Measurements from ENCODE around the gene ZNF185.

Gene ZNF185

DNA sequence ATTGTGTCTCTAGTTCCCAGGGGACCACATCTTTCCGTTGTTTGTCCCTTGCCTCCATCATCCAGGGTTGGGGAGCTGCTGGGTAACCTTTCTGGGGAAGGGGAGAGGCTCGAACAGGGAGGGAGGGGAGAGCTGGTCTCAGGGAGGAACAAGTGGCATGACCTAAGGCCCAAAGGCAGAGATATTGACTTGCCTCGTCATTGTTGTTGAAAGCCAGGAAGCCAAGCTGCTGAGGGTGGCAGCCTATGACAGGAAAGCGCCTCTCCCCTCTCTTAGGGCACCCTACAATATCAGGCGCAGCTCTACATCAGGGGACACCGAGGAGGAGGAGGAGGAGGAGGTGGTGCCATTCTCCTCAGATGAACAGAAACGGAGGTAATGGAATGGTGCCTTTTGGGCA lies 20.8 kb downstream of the ZNF185 start:
- no peak for DNase-seq

DNA sequence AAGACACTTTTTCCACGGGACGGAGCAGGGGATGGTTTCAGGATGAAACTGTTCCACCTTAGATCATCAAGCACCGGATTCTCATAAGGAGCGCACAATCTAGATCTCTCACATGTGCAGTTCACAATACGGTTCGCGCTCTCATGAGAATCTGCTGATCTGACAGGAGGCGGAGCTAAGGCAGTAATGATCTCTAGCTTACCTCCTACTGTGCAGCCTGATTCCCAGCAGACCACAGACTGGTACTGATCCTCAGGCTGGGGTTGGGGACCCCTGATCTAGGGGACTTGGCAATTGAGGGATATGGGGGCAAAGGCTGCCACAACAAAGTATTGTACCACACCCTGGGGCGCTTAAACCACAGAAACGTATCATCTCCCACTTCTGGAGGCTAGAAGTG lies 25.7 kb downstream of the ZNF185 start:
- no peak for DNase-seq

DNA sequence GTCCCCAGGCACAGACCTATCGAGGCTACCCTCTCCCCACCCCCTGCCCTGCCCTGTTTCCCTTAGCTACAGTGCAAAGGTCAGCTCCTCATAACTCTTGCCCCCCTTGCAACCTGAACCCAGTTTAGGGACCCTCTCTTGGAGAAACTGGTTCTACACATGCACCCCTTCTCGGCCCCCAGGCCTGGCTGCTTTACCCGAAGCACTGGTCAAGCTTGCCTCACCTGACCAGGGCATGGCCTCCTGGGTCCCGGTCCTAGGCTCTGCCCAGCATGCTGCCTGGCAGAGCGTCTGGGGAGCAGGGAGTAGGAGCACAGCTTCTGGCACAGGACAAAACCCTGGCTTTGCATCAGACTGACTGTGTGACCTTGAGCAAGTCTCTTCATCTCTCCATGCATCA lies 28.0 kb downstream of the ZNF185 start:
- DNase-seq: no peak

DNA sequence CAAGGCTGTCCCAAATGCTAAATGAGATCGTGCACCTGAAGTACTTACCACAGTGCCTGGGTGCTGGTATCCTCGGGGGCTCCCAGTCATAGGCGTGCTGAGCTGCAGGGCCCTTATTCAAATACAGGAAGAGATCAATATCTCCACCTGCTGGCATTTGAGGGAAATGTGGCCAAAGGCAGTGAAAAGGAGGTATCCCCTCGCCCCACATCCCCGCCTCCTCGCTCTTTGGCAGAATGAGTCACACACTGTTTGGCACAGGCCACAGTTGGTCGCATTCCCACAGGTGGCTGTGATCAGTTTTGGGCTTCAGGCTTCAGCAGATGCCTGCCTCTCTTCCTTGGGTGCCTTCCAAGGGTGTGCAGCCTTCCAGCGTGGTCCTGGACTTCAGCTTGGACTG lies 28.4 kb downstream of the ZNF185 start:
- peak; percentile 62 for DNase-seq

DNA sequence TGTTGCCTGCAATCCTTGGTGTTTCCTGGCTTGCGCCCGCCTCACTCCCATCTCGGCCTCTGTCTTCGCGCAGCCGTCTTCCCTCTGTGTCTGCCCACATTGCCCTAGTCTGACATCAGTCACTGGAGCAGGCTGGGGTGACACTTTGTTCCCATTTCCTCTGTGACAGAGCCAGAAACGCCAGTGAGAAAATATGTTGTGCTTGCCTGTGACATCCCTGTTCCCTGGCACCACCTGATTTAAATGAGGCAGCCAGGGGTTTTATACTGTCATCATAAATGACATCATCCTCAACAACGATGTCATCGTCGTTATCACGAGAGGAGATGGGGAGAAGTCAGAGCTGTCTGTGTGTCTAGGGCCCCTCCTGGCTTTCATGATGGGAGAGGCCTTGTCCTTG lies 29.1 kb downstream of the ZNF185 start:
- DNase-seq: no peak

DNA sequence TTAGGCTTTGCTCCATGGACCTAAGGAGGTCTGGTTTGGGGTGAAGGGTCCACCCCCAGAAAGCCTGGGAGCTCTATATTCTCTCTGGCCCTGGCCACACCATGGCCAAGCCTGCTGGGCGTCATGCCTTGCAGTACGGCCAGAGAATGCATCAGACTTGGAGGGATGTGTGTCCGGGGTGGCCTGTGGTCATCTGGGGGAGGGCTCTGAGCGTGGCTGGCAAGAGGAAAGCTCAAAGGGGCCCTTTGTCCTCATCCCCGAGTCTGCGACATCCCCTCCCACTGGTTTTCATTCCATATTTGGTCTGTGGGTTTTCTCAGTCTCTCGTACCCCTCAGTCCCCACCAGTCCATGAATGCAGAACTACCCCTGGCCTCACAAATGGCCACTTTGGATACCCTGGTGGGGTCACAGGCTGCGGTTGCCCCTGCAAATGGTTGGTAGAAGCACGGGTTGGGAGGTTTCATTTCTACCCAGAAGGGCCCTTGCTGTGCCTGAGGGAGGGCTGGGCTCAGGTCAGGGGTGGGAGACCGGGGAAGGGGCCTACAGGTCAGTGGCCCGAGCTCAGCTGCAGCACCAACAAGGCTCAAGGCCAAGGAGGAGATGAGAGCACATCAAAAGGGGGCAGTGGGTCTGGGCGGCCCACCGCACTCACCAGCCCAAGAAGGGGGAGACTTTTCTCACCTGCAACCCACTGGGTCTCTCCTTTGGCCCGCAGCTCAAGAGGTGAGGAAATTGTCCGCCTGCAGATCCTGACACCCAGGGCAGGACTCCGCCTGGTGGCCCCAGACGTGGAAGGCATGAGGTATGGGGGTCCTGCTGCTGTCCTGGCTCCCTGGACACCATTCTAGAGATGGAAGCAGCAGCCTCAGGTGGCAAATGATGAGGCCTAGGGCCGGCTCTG lies 30.2 kb downstream of the ZNF185 start:
- no peak for DNase-seq

DNA sequence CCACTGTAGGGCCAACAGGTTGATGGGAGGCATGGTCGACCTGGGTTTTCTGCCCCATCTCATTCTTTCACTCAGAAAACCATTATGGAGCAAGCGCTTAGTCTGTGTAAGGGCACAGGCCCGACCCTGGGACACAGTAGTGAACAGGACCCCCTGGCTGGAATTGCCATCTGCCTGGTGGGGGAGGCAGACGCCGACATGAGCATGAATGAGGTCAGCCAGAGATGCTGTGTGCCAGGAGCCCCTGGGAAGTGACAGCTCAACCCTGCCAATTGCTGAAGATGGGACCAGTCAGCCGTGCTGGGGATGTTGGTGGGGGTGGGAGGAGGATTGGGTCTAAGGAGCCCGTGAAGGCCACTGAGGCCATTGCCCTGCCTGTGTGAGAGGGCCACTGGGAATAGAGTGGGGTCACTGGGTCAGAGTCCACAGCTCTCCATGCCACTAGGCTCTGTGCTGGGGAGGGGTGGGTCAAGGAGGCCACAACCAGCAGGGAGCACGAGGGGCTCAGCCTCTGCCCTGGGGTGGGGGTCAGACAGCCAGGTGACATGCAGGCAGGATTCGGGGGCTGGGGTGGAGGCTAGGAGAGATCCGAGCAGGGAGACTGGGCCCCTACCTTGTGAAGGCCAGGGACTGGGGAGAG lies 31.0 kb downstream of the ZNF185 start:
- no peak for DNase-seq

DNA sequence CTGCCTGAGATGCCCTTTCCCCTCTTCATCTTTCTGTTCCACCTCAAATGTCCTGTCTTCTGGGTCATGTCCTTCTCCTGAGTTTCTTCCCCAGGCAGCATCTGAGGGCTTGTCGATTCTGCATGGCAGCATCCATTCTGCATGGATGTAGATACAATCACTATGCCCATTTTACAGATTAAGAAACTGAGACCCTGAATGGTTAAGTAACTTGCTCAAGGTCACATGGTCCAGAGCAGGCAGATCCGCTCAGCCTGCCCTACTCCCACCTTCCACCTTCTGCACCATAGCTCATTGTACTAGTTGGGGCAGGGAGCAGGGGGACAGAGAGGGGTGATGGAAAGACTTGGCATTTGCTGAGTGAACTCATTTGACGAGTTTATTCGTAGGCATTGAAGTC lies 32.0 kb downstream of the ZNF185 start:
- DNase-seq: no peak

DNA sequence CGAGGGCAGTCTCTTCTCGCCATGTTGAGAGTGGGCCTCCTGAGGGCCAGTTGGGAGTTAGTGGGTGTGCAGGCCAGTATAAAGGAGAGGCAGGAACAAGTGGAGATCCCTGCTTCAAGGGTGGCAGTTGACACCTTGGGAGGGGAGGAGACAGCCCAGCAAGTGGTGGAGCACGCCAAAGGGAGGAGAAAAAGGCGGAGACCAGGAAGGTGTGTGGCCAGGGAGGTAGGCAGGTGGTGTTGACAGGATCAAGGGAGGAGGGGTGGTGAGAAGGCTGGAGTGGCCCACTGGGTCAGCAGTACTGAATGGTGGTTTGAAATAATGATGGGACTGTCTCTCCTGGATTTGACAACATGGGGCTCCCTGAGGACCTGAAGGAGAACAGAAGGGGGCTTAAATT lies 32.6 kb downstream of the ZNF185 start:
- DNase-seq: no peak

DNA sequence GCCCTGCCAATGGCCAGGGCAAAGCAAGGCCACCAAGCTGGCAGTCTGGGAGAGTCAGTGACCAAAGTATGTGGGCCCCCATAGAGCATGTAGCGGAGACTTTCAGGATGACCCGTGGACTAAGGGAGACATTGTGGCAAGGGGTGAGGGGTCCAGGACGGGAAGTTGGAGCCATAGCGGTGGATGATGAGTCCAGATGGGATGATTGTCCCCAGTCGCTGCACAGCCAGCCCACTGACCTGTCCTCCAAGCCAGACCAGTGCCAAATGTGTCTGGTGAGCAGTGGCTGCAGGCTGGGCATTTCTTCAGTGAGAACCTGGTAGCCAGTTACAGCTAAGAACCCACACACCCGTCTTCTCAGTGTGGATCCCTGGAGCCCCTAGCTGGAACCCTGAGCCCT lies 34.3 kb downstream of the ZNF185 start:
- DNase-seq: no peak

DNA sequence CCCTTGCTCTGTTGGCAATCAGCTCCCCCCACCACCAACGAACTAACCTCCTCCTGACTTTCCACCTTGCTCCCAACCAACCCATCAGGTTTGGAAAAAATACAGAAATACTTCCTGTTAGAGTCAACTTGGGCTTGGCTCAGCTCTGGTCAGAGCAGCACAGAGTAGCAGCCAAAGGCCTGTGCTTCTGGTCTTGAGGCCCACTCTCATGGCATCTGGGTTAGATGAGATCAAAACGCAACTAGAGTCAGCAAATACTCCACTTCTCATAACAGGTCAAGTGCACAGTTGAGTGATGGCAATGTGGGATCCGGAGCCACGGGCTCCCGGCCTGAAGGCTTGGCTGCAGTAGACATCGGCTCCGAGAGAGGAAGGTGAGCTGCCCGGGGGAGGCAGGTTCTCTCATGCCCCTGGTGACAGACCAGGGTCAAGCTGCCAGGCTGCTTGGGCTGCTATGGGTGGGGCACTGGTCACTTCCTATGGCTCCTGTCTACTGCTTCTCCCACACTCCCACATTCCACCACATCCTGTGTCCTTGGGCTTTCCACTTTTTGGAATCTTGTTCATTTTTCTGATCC lies 34.8 kb downstream of the ZNF185 start:
- DNase-seq: no peak

DNA sequence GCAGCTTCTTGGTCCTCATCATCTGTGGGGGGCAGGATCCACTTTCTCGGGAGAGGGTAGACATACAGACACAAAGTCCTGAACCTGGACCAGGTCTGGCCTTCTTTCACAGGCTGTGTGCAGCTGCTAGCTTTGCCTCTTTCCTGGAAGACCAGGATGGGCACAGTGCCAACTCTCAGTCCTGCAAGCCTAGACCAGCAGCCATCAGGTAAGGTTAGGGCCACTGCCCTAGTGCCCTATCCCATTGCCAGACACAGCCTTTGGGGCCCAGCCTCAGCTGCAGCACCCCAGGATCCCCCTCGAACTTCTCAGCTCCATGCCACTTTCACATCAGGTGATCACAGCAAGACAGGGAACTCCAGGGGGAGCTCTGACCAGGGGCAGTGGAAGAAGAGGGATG lies 38.4 kb downstream of the ZNF185 start:
- DNase-seq: no peak

DNA sequence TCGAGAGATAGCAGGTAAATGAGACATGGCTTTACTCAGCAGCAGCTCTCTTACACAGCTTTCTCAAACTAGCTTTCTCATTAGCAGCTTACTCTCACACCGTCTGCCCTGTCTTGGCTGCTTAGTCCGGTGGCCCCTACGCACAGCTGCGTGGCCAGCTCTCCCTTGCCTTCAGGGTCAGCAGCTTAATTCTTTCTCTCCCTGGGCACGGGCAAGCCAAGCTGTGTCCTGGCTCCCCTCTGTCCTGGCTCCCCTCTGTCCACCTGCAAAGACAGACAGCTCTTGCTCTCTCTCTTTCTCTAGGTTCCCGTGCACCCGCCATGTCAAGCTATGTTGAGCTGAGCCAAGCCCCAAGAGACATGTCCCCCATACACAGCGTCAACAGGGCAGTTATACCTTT lies 39.4 kb downstream of the ZNF185 start:
- no peak for DNase-seq

DNA sequence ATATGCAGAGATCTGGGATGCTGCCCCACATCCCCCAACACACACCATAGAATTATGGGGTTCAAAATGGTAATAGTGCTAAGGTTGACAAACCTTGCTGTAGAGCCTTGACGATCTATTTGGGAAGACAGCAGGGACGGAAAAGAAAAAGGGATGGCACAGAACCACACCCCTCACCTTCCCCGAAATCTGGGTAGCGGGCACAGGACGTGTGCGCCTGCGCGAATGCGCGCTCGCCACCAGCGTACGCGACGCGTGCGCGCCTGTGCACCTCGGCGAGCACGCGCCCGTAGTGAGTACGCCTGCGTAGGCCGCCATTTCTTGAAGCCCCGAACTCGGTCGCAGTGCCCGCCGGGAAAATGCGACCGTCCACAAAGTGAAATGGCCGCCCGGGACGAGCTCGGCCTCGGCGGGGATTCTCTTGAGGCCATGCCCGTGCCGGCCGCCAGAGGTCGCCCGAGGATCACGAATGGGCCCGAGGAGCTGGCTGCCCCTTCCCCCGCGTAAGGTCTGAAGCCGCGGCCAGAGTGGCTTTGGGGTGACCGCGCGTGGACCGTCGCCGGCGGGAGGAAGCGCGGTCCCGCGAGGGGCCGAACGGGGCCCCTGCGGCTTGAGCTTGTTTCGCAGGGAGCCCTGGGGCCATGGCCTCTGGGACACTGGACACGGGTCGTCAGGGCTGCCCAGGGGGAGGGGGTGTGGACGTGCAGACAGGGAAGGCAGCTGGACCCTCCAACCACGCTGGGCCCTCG lies 43.6 kb downstream of the ZNF185 start:
- DNase-seq: peak; percentile 86

DNA sequence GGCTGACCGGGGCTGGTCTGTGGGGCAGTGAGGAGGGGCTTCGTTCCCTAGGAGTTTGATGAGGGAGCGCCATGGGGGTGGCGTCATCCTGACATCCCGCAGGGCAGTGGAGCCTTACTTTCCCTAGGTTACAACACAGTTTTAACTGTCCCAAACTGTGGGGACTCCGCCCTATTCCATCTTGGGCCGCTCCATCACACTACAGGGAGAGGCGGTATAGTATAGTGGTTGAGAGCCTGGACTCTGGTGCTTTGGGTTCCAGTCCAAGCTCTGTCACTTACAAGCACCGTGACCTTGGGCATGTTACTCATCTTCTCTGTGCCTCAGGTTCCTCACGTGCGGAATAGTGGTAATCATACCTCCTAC lies 44.2 kb downstream of the ZNF185 start:
- no peak for DNase-seq

DNA sequence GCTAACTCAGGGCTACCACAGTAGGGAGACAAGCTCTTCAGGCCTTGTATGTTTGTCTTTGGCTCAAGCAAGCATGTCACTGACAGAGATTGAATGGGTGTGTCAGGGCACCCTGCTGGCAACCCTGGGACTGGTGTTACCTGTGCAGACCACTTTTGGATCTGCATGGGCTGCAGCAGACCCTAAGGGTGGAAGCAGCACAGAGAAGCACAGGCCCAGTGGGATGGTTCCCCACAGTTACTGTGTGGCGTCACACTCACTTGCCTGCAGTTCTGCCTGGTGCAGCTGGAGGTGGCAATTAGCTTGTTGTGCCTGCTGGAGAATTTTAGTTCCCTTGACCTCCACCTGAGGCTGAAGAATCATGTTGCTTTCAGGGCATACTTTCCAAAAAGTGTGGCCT lies 46.0 kb downstream of the ZNF185 start:
- DNase-seq: no peak

DNA sequence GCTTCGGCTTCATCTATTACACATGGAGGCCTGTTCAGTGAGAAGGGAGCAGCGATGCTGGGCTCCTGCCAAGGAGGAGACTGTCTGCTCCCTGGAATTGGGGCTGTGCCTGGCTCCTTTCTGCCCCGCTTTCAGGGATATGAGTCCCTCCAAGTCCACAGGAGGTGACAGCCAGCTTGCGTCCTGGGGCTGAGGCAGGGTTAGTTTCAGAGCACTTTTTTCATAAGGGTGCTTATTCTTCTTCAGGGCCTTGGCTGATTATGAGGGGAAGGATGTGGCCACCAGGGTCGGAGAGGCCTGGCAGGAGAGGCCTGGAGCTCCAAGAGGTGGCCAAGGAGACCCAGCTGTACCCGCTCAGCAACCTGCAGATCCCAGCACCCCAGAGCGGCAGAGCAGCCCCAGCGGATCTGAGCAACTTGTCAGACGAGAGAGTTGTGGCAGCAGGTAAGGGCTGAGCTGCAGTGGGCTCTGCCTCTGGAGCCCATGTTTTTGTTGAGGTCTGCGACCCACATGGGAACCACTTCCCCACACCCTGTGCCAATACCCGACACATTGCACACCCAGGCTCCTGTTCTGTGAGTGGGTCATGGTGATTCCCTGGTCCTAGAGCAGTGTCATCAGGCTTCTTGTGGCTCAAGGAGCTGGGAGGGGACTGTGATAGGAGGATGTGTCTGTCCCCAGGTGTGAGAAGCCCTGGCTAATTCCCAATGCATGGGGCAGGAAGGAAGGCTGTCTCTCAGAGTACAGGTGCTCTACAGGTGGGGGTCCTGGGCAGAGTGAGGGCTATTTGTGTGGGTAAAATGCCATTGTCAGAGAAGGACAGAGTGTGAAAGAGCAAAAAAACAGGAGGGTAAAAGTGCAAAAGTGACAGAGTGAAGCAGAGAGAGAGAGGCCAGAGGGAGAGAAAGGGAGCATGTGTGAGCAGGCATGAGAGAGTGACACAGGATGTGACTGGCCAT lies 47.4 kb downstream of the ZNF185 start:
- no peak for DNase-seq

DNA sequence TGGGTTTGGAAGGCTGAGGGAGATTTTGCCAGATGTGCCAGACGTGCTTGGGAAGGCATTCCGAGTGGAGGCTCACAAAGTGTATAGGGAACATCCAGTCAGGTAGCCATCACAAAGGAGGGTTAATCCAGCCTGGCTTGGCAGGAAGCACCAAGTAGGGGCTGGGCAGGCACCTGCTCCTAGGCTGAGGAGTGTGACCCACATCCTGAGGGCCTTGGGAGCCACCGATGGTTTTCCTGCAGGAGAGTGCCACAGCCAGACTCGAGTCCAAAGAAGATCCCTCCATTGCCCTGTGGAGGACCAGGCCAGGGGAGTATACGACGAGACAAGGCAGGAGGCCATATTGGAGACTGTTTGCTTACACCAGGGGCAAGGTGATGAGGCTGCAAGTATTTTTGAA lies 48.8 kb downstream of the ZNF185 start:
- DNase-seq: no peak
